ENCODE measurements around the gene ETF1. TPM values are rescaled to one million over a fixed set of nuclear protein-coding genes. Genes with fewer than 3 reads are reported as not detected.

The ETF1 gene
- total RNA-seq, 4 donors from 2014 or later, result 39.8 to 66.6 (median 54.1) TPM

- peaks cover 0 to 6% (median 4%) of the 10 kb centered on the region in 4 donors for H3K4me1 ChIP-seq
- H3K27ac ChIP-seq, result no peak overlapping the region
- H3K27me3 ChIP-seq, result no peaks in the 10 kb centered on the region
- no peak for TF ChIP-seq EP300 (IDR thresholded peaks at IDR 0.05; ENCODE audit: low read depth)
- peaks cover 0 to 37% (median 10%) of the 10 kb centered on the region in 4 donors for H3K36me3 ChIP-seq
- intact Hi-C loops (cut with DNase I; ENCODE audit: low total_unique reads) (no loop called here), in situ Hi-C loops (cut with MboI; ENCODE audit: low pct_ligation_motif_present in 1 of 4, low pct_unique_long_range_greater_than_20kb in 1 of 4, low sequenced_read_pairs in 3 of 4) (no loop called here)
- no peaks in the 10 kb centered on the region for H3K9me3 ChIP-seq
- 83 to 89% methylated on average over 8 to 10 of the region's 10 CpGs for WGBS, 2 donors (ENCODE audit: low coverage in 1 of 2)
- DNase-seq, result no peak
- no peak overlapping the region for H3K4me3 ChIP-seq
These were observed 36.4 kb downstream of the ETF1 start for GRCh38 chr5:138506370-138507306.

GRCh38 chr5:138504799-138505198 is 38.2 kb downstream of the ETF1 start:
- in situ Hi-C loops (cut with MboI; ENCODE audit: low pct_ligation_motif_present in 1 of 4, low pct_unique_long_range_greater_than_20kb in 1 of 4, low sequenced_read_pairs in 3 of 4), result loop anchor here in 3 of 4 donors (5.0 kb wide), 2 partner anchors 47 to 57 kb away; no protein-coding TSS in a partner anchor
- Histone ChIP-seq H3K9me3 (no peaks in the 10 kb centered on the region), H3K27ac (peak overlapping the region in 3 of 4 donors; percentile 13 to 22 (median 14)), H3K27me3 (no peaks in the 10 kb centered on the region), H3K4me3 (no peak overlapping the region), H3K36me3 (peaks cover 0 to 23% (median 9%) of the 10 kb centered on the region in 4 donors), H3K4me1 (peaks cover 0 to 6% (median 4%) of the 10 kb centered on the region in 4 donors)
- intact Hi-C loops (cut with DNase I; ENCODE audit: low total_unique reads), result loop anchor here (2.0 kb wide), 1 partner anchor 56 kb away; no protein-coding TSS in a partner anchor
- no peak for DNase-seq
- TF ChIP-seq POLR2A (IDR thresholded peaks at IDR 0.05) (no peak), CTCF (IDR thresholded peaks at IDR 0.05) (no peak), POLR2AphosphoS5 (IDR thresholded peaks at IDR 0.05) (no peak), EP300 (IDR thresholded peaks at IDR 0.05; ENCODE audit: low read depth) (no peak)
- WGBS, 2 donors (ENCODE audit: low coverage in 1 of 2), result 50 to 100% methylated on average over 1 to 4 of the region's 4 CpGs

GRCh38 chr5:138503487-138504270 is 39.4 kb downstream of the ETF1 start:
- intact Hi-C loops (cut with DNase I; ENCODE audit: low total_unique reads) (loop anchor here (2.0 kb wide), 1 partner anchor 55 kb away; no protein-coding TSS in a partner anchor), in situ Hi-C loops (cut with MboI; ENCODE audit: low pct_ligation_motif_present in 1 of 4, low pct_unique_long_range_greater_than_20kb in 1 of 4, low sequenced_read_pairs in 3 of 4) (loop anchor here in 3 of 4 donors (5.0 kb wide), 2 partner anchors 46 to 56 kb away; no protein-coding TSS in a partner anchor)
- WGBS, 2 donors (ENCODE audit: low coverage in 1 of 2), result 0 to 32% methylated on average over 1 to 6 of the region's 6 CpGs
- no peaks in the 10 kb centered on the region for H3K9me3 ChIP-seq
- peaks cover 0 to 12% (median 6%) of the 10 kb centered on the region in 4 donors for H3K36me3 ChIP-seq
- H3K27ac ChIP-seq, result peak overlapping the region in 3 of 4 donors; percentile 13 to 57 (median 14)
- peaks cover 0 to 6% (median 4%) of the 10 kb centered on the region in 4 donors for H3K4me1 ChIP-seq
- H3K4me3 ChIP-seq, result no peak overlapping the region
- DNase-seq, result peak; percentile 19
- peak; percentile 67 to 83 (median 74) for TF ChIP-seq CTCF (IDR thresholded peaks at IDR 0.05)
- no peak for TF ChIP-seq POLR2A (IDR thresholded peaks at IDR 0.05)
- TF ChIP-seq POLR2AphosphoS5 (IDR thresholded peaks at IDR 0.05), result peak in 1 of 3 donors; percentile 12
- TF ChIP-seq EP300 (IDR thresholded peaks at IDR 0.05; ENCODE audit: low read depth), result no peak
- H3K27me3 ChIP-seq, result no peaks in the 10 kb centered on the region

- TF ChIP-seq EP300 (IDR thresholded peaks at IDR 0.05; ENCODE audit: low read depth) (no peak), CTCF (IDR thresholded peaks at IDR 0.05) (no peak), POLR2AphosphoS5 (IDR thresholded peaks at IDR 0.05) (no peak), POLR2A (IDR thresholded peaks at IDR 0.05) (no peak)
- no peak for DNase-seq
- WGBS, 2 donors (ENCODE audit: low coverage in 1 of 2), result 55 to 61% methylated on average over 5 to 11 of the region's 11 CpGs
- Histone ChIP-seq H3K9me3 (no peaks in the 10 kb centered on the region), H3K36me3 (peaks cover 0 to 3% (median under 1%) of the 10 kb centered on the region in 4 donors), H3K27ac (no peak overlapping the region), H3K4me1 (peaks cover 0 to 6% (median 4%) of the 10 kb centered on the region in 4 donors), H3K4me3 (no peak overlapping the region), H3K27me3 (no peaks in the 10 kb centered on the region)
- intact Hi-C loops (cut with DNase I; ENCODE audit: low total_unique reads) (no loop called here), in situ Hi-C loops (cut with MboI; ENCODE audit: low pct_ligation_motif_present in 1 of 4, low pct_unique_long_range_greater_than_20kb in 1 of 4, low sequenced_read_pairs in 3 of 4) (loop anchor here in 3 of 4 donors (5.0 kb wide), 2 partner anchors 45 to 55 kb away; no protein-coding TSS in a partner anchor)
These were observed 40.5 kb downstream of the ETF1 start for GRCh38 chr5:138502521-138502920.
